Fibroblast of villous mesenchyme (primary cell): ENCODE results near the gene TCF12. TPM values are rescaled to one million over a fixed set of nuclear protein-coding genes. Genes with fewer than 3 reads are reported as not detected.
A peak's percentile ranks its signal among the peaks of the same experiment; 100 is the strongest.
"Not testable (repeated sequence)": the region's sequence is repeated elsewhere in the genome, so short reads cannot be mapped to it uniquely, and the experiment has no call there.

Source experiments
- DNase-seq: peaks from one replicate; pipeline ENCODE4 v3.0.0-alpha.2; 2010; ENCODE audit warnings: low read depth
- H3K4me3 ChIP-seq: 2 replicates; pipeline ENCODE4 v1.5.1; 2011; ENCODE audit warnings: low read depth, mild to moderate bottlenecking, low read length
- CTCF ChIP-seq: IDR thresholded peaks from 2 replicates; pipeline ENCODE4 v1.5.1; 2012; ENCODE audit warnings: low read depth, mild to moderate bottlenecking, low read length; ENCODE audit not compliant: insufficient read depth
- total RNA-seq: library from RNA; depleted of rRNA; stranded (reverse); fragments of >200 nt; gene quantifications from 2 replicates; pipeline ENCODE4 v1.2.3, GENCODE V29; 2012

TCF12 gene
- total RNA-seq, 1 donor, result 110 TPM

- no peak overlapping the region for H3K4me3 ChIP-seq
- no peak for DNase-seq
- TF ChIP-seq CTCF, result no peak
Measured at GRCh38 chr15:56991017-56991416, 72.6 kb downstream of the TCF12 start.

- H3K4me3 ChIP-seq, result no peak overlapping the region
- TF ChIP-seq CTCF, result no peak
- no peak for DNase-seq
Measured at GRCh38 chr15:56992725-56993124, 74.3 kb downstream of the TCF12 start.

- DNase-seq, result no peak
- H3K4me3 ChIP-seq, result no peak overlapping the region
- no peak for TF ChIP-seq CTCF
Measured at GRCh38 chr15:56994280-56994679, 75.8 kb downstream of the TCF12 start.

GRCh38 chr15:56996093-56996492 is 77.6 kb downstream of the TCF12 start:
- no peak for DNase-seq
- no peak overlapping the region for H3K4me3 ChIP-seq
- no peak for TF ChIP-seq CTCF

GRCh38 chr15:56996746-56997470 is 78.5 kb downstream of the TCF12 start:
- TF ChIP-seq CTCF, result no peak
- no peak overlapping the region for H3K4me3 ChIP-seq
- DNase-seq, result no peak

- no peak overlapping the region for H3K4me3 ChIP-seq
- TF ChIP-seq CTCF, result no peak
- DNase-seq, result peak; percentile 82
Measured at GRCh38 chr15:57003418-57003817, 85.0 kb downstream of the TCF12 start.

- DNase-seq, result peak; percentile 46
- H3K4me3 ChIP-seq, result no peak overlapping the region
- TF ChIP-seq CTCF, result no peak
Measured at GRCh38 chr15:57005244-57005643, 86.8 kb downstream of the TCF12 start.

- DNase-seq, H3K4me3 ChIP-seq: not testable (repeated sequence)
Measured at GRCh38 chr15:57007797-57008196, 89.4 kb downstream of the TCF12 start.
